ENCODE measurements around the gene PSMA4.
A peak's percentile ranks its signal among the peaks of the same experiment; 100 is the strongest.
"Not testable (repeated sequence)": the region's sequence is repeated elsewhere in the genome, so short reads cannot be mapped to it uniquely, and the experiment has no call there.

The PSMA4 gene

GRCh38 chr15:78550815-78551214, 10.6 kb downstream of the PSMA4 start:
- no peak for DNase-seq (ENCODE audit: low spot score)
- in situ Hi-C loops (cut with MboI; ENCODE audit: low sequenced_read_pairs, unreplicated experiment): no loop called here
- TF ChIP-seq, protein P1, sequence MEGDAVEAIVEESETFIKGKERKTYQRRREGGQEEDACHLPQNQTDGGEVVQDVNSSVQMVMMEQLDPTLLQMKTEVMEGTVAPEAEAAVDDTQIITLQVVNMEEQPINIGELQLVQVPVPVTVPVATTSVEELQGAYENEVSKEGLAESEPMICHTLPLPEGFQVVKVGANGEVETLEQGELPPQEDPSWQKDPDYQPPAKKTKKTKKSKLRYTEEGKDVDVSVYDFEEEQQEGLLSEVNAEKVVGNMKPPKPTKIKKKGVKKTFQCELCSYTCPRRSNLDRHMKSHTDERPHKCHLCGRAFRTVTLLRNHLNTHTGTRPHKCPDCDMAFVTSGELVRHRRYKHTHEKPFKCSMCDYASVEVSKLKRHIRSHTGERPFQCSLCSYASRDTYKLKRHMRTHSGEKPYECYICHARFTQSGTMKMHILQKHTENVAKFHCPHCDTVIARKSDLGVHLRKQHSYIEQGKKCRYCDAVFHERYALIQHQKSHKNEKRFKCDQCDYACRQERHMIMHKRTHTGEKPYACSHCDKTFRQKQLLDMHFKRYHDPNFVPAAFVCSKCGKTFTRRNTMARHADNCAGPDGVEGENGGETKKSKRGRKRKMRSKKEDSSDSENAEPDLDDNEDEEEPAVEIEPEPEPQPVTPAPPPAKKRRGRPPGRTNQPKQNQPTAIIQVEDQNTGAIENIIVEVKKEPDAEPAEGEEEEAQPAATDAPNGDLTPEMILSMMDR (IDR thresholded peaks at IDR 0.05; ENCODE audit: borderline replicate concordance, control extremely low read depth, extremely low read depth, insufficient read depth, missing control alignments): no peak

DNA sequence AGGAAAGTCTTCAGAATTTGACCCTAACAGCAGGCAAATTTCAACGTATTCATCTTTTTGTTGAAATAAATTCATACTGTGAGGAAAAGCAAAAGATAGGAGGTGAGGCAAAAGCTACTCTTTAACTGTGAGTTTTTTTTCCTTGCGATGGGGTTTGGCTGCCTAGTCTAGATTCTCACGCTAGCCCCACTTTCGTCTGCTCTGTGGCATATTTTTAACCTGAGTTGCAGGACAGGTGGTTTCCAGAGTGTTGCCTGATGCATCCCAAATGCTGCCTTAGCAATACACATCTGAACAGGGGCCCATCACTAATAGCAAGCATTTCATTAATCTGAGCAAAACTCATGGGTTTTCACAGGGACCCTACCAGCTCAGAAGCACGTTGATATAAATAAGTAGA, 11.7 kb downstream of the PSMA4 start:
- in situ Hi-C loops (cut with MboI; ENCODE audit: low sequenced_read_pairs, unreplicated experiment): no loop called here
- peak; percentile 18 for DNase-seq (ENCODE audit: low spot score)
- TF ChIP-seq, protein P1 (IDR thresholded peaks at IDR 0.05; ENCODE audit: borderline replicate concordance, control extremely low read depth, extremely low read depth, insufficient read depth, missing control alignments): no peak

DNA sequence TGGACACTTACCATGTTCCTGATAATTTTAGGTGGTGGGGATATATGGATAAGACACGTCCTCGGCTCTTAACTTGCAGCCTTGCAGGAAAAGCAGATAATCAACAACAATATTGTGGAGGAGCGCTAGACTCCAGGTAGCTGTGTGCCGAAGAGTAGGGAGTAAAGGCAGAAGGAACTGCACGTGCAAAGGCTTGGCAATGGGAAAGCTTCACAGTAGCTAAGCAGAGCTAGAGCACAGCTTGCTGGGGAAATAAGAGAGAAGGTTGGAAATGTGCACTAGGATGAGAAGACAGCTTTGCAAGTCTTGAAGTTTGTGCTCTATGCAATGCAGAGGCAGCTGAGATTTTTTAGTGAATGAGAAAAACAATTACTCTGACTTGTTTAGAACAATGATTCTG, 12.4 kb downstream of the PSMA4 start:
- TF ChIP-seq, protein P1 (IDR thresholded peaks at IDR 0.05; ENCODE audit: borderline replicate concordance, control extremely low read depth, extremely low read depth, insufficient read depth, missing control alignments): no peak
- DNase-seq (ENCODE audit: low spot score): no peak
- in situ Hi-C loops (cut with MboI; ENCODE audit: low sequenced_read_pairs, unreplicated experiment): no loop called here

DNA sequence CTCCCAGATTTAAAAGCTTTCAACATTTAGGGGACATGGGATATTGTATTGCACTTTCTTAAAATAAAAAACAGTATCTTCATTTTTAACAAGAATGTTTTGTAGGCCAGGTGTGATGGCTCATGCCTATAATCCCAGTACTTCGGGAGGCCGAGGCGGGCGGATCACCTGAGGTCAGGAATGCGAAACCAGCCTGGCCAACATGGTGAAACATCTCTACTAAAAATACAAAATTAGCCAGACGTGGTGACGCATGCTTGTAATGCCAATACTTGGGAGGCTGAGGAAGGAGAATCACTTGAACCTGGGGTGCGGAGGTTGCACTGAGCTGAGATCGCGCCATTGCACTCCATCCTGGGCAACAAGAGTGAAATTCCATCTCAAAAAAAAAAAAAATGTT, 20.0 kb downstream of the PSMA4 start:
- DNase-seq (ENCODE audit: low spot score); in situ Hi-C loops (cut with MboI; ENCODE audit: low sequenced_read_pairs, unreplicated experiment): not testable (repeated sequence)

DNA sequence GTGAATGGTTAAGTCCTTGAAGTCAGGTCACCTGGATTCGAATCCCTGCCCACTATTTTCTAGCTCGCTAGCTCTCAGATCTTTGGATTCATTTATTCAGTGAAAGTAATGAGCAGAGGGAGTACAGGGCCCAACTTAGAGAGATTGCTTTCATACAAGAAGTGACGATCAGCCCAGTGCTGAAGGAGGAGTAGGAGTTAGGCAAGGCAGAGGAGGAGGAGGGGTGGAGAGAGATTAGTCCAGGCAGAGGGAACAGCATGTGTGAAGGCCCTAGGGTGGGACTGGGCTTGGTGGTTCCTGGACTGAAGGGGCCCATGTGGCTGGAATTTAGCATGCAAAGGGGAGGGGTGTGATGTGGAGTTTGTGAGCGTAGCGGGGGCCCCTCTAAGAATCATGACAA, 21.2 kb downstream of the PSMA4 start:
- TF ChIP-seq, protein P1 (IDR thresholded peaks at IDR 0.05; ENCODE audit: borderline replicate concordance, control extremely low read depth, extremely low read depth, insufficient read depth, missing control alignments): no peak
- no peak for DNase-seq (ENCODE audit: low spot score)
- in situ Hi-C loops (cut with MboI; ENCODE audit: low sequenced_read_pairs, unreplicated experiment): no loop called here

GRCh38 chr15:78563092-78563491, 22.8 kb downstream of the PSMA4 start:
- no peak for DNase-seq (ENCODE audit: low spot score)
- in situ Hi-C loops (cut with MboI; ENCODE audit: low sequenced_read_pairs, unreplicated experiment): no loop called here
- TF ChIP-seq, protein P1 (IDR thresholded peaks at IDR 0.05; ENCODE audit: borderline replicate concordance, control extremely low read depth, extremely low read depth, insufficient read depth, missing control alignments): no peak

DNA sequence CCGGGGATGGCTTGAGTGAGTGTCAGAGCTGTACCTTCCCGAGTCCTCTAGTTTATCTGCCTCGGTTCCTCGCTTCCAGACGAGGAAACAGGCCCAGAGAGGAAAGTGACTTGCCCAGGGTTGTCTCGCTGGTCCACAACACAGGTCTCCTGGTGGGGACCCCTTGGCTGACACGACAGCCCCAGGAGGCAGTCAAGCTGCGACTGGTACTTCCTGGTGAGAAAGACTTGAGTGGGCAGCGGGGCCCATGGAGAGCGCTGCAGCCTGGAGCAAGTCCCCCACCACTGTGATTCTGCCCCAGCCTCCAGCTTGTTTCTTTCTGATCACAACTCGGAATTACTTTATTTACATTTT, 24.5 kb downstream of the PSMA4 start:
- TF ChIP-seq, protein P1 (IDR thresholded peaks at IDR 0.05; ENCODE audit: borderline replicate concordance, control extremely low read depth, extremely low read depth, insufficient read depth, missing control alignments): no peak
- in situ Hi-C loops (cut with MboI; ENCODE audit: low sequenced_read_pairs, unreplicated experiment): no loop called here
- DNase-seq (ENCODE audit: low spot score): no peak

All from GM13976 (cell line).